Kidney (tissue), 14 donors: ENCODE results near the gene ATG4A. TPM values are rescaled to one million over a fixed set of nuclear protein-coding genes. Genes with fewer than 3 reads are reported as not detected.

Experiments
- DNase-seq, 5 donors: peaks; one replicate each; pipeline ENCODE4 v3.0.0-alpha.2; 2013 to 2020
- FAIRE-seq: peaks from 2 replicates; lab custom pipeline; 2012; peaks lifted over from hg19 to GRCh38; lab: Jason Lieb, UNC
- H3K27ac ChIP-seq, 2 donors: one replicate each; pipeline ENCODE4 v1.7.0; 2013; ENCODE audit warnings: low read depth in 2 of 2, low read length in 2 of 2, inconsistent platforms in 1 of 2
- H3K27me3 ChIP-seq: one replicate; pipeline ENCODE4 v1.7.1; 2013; ENCODE audit warnings: low read length, inconsistent platforms; ENCODE audit not compliant: control insufficient read depth, insufficient read depth
- H3K36me3 ChIP-seq, 3 donors: one replicate each; pipeline versions ENCODE4 v1.7.0 to v1.7.1; 2013; ENCODE audit warnings: low read length in 3 of 3, control low read depth in 1 of 3, inconsistent platforms in 1 of 3; ENCODE audit not compliant: insufficient read depth in 3 of 3, control insufficient read depth in 2 of 3
- H3K4me1 ChIP-seq, 3 donors: one replicate each; pipeline versions ENCODE4 v1.7.0 to v1.7.1; 2013; ENCODE audit warnings: low read length in 3 of 3, inconsistent platforms in 1 of 3, low read depth in 1 of 3; ENCODE audit not compliant: control insufficient read depth in 2 of 3, insufficient read depth in 2 of 3
- H3K4me3 ChIP-seq, 3 donors: one replicate each; pipeline versions ENCODE4 v1.7.0 to v1.8.1; 2013; ENCODE audit warnings: low read length in 3 of 3, control low read depth in 1 of 3, inconsistent platforms in 1 of 3
- H3K9ac ChIP-seq, 3 donors: one replicate each; pipeline versions ENCODE4 v1.7.0 to v1.7.1; 2013; ENCODE audit warnings: low read length in 3 of 3, control low read depth in 1 of 3, inconsistent platforms in 1 of 3
- H3K9me3 ChIP-seq, 3 donors: one replicate each; pipeline versions ENCODE4 v1.7.0 to v1.7.1; 2013; ENCODE audit warnings: low read length in 3 of 3, control low read depth in 1 of 3, inconsistent platforms in 1 of 3; ENCODE audit not compliant: control insufficient read depth in 2 of 3, insufficient read depth in 1 of 3
- intact Hi-C: fragments of 100-400 bp; cut with DNase I; formaldehyde crosslinking; loops from one replicate; pipeline ENCODE4 v1.11.1; 2022
- polyA plus RNA-seq: library from polyadenylated mRNA; stranded (reverse); fragments of 350-450 nt; fragmentation: Illumina TruSeq; extraction: RNeasy Lipid Tissue Mini Kit (QIAGEN cat#74804); gene quantifications from one replicate; pipeline ENCODE4 v1.2.3, GENCODE V29; 2014; ENCODE audit warnings: low read depth, low replicate concordance; ENCODE audit not compliant: insufficient read depth
- total RNA-seq: library from RNA; stranded (reverse); fragmentation: NEBNext Ultra II Directional; extraction: Animal tissue kit (Norgen Biotek cat#: 25700); gene quantifications from one replicate; pipeline ENCODE4 v1.2.1, GENCODE V29; 2021
- TF ChIP-seq, protein P1 (sequence below): IDR thresholded peaks from 3 replicates; pipeline ENCODE4 v1.5.1; 2012; ENCODE audit warnings: mild to moderate bottlenecking, moderate library complexity, borderline replicate concordance; ENCODE audit not compliant: insufficient read depth; ENCODE audit errors: extremely low read depth
- donor health status: control.
- donor health status: control.
- donor health status: control.
- donor health status: control.
- donor health status: control.
- donor health status: DM: yes; HTN: yes; CAD: no.
- donor health status: Normal renal cell carcinoma (clear cell type).

ATG4A gene
- total and polyA plus RNA-seq, 2 donors from 2014 or later: 14.7 to 17.1 TPM

DNA sequence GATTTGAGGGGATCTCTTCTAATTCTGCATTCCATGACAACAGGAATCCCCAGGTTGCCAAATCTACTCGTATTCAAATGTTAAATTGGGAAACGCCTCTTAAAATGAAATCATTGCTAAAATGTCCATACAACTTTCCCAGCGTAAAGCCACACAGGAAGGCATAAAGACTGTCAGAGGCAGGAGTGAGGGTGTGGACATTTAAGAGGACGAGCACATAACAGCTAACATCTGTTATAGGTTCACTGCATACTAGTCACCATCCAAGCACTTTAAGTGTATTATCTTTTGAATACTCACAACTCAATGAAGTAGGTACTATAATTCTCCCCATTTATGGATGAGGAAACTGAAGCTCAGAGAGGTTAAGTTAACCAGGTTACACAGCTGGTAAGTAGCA lies 35.6 kb downstream of the ATG4A start:
- no peak for FAIRE-seq
- no peak for DNase-seq

DNA sequence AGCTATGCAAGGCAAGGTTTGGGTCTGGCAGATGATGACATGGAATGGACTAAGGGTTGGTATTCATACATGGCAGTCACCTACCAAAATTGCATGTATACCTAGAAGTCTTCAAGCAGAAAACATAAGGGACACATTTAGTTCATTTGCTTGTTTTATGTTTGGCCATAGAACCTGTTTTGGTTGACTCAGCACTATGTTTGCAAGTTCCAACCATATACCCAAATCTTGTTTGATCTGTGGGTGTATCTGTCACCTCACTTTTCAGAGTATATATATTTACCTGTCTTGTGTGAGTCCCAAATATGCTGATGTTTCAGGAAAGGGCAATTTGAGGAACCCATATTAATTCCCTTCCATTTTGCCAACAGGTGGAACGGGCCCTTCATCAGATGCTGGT lies 39.3 kb downstream of the ATG4A start:
- no peaks in the 10 kb centered on the region for H3K4me1 ChIP-seq
- no peaks in the 10 kb centered on the region for H3K9me3 ChIP-seq
- H3K9ac ChIP-seq: no peak overlapping the region
- no peak overlapping the region for H3K27ac ChIP-seq
- H3K4me3 ChIP-seq: no peak overlapping the region
- no peak for FAIRE-seq
- TF ChIP-seq, protein P1, sequence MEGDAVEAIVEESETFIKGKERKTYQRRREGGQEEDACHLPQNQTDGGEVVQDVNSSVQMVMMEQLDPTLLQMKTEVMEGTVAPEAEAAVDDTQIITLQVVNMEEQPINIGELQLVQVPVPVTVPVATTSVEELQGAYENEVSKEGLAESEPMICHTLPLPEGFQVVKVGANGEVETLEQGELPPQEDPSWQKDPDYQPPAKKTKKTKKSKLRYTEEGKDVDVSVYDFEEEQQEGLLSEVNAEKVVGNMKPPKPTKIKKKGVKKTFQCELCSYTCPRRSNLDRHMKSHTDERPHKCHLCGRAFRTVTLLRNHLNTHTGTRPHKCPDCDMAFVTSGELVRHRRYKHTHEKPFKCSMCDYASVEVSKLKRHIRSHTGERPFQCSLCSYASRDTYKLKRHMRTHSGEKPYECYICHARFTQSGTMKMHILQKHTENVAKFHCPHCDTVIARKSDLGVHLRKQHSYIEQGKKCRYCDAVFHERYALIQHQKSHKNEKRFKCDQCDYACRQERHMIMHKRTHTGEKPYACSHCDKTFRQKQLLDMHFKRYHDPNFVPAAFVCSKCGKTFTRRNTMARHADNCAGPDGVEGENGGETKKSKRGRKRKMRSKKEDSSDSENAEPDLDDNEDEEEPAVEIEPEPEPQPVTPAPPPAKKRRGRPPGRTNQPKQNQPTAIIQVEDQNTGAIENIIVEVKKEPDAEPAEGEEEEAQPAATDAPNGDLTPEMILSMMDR: no peak
- H3K36me3 ChIP-seq: peaks cover 0 to 6% (median 0%) of the 10 kb centered on the region in 3 donors
- H3K27me3 ChIP-seq: no peaks in the 10 kb centered on the region
- intact Hi-C loops: no loop called here
- no peak for DNase-seq

More for the DNA sequence above, 35.6 kb downstream of the ATG4A start:
- no peaks in the 10 kb centered on the region for H3K4me1 ChIP-seq
- intact Hi-C loops: no loop called here
- H3K36me3 ChIP-seq: no peaks in the 10 kb centered on the region
- H3K9ac ChIP-seq: no peak overlapping the region
- TF ChIP-seq, protein P1: no peak
- H3K27ac ChIP-seq: no peak overlapping the region
- H3K9me3 ChIP-seq: no peaks in the 10 kb centered on the region
- H3K4me3 ChIP-seq: no peak overlapping the region
- H3K27me3 ChIP-seq: no peaks in the 10 kb centered on the region

DNA sequence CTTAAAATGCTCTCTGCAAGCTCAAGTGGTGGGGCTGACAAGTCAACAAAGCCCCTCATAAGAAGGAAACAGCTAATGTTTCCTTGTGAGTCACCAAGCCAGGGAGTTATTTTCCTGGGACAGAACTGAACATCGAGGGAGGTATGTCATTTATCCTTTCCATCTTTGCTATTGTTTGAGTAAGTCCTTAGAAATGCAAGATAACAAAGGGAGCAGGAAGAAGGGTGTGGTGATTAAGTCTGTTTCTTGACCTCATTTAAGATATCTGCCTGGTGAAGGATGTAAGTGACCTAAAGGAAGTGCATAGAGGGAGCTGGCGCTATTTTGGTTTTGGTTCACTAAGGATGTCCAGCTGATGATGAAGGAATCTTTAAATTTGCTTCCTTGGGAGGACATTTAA lies 39.9 kb downstream of the ATG4A start:
- intact Hi-C loops: no loop called here
- no peak for FAIRE-seq
- H3K9me3 ChIP-seq: no peaks in the 10 kb centered on the region
- TF ChIP-seq, protein P1: no peak
- H3K36me3 ChIP-seq: peaks cover 0 to 6% (median 0%) of the 10 kb centered on the region in 3 donors
- H3K4me3 ChIP-seq: no peak overlapping the region
- DNase-seq: peak in 1 of 5 donors; percentile 18
- H3K4me1 ChIP-seq: no peaks in the 10 kb centered on the region
- no peak overlapping the region for H3K27ac ChIP-seq
- H3K9ac ChIP-seq: no peak overlapping the region
- H3K27me3 ChIP-seq: no peaks in the 10 kb centered on the region

DNA sequence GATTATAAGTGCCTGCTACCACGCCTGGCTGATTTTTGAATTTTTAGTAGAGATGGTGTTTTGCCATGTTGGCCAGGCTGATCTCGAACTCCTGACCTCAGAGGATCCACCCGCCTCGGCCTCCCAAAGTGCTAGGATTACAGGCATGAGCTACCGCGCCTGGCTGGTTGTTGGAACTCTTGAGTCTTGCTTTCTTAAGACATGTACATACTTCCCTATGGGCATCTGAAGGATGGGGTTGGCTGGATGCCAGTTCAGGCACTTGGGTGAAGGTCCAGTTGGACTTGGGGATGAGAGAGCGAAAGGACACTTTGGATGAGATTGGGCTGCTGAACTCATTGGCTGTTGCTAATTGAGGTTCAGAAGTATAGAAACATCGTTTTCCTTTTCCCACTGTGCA lies 40.5 kb downstream of the ATG4A start:
- H3K4me1 ChIP-seq: no peaks in the 10 kb centered on the region
- no peak overlapping the region for H3K4me3 ChIP-seq
- FAIRE-seq (no peak), DNase-seq (peak in 1 of 5 donors; percentile 52)
- H3K9me3 ChIP-seq: no peaks in the 10 kb centered on the region
- H3K27ac ChIP-seq: no peak overlapping the region
- TF ChIP-seq, protein P1: no peak
- no peak overlapping the region for H3K9ac ChIP-seq
- intact Hi-C loops: no loop called here
- H3K36me3 ChIP-seq: peaks cover 0 to 6% (median 0%) of the 10 kb centered on the region in 3 donors
- H3K27me3 ChIP-seq: no peaks in the 10 kb centered on the region
